Stimulated activated CD4-positive, alpha-beta T cell treated with anti-CD3 and anti-CD28 coated beads, Interleukin-15, amount 100 ng/mL, for 1 hour (primary cell): Measurements from ENCODE around the gene CROCC2.

Source experiments
- DNase-seq, 2 donors: peaks; one replicate each; pipeline ENCODE4 v3.0.0-alpha.2; 2020; ENCODE audit warnings: low read depth in 1 of 2, low spot score in 1 of 2

The CROCC2 gene

DNA sequence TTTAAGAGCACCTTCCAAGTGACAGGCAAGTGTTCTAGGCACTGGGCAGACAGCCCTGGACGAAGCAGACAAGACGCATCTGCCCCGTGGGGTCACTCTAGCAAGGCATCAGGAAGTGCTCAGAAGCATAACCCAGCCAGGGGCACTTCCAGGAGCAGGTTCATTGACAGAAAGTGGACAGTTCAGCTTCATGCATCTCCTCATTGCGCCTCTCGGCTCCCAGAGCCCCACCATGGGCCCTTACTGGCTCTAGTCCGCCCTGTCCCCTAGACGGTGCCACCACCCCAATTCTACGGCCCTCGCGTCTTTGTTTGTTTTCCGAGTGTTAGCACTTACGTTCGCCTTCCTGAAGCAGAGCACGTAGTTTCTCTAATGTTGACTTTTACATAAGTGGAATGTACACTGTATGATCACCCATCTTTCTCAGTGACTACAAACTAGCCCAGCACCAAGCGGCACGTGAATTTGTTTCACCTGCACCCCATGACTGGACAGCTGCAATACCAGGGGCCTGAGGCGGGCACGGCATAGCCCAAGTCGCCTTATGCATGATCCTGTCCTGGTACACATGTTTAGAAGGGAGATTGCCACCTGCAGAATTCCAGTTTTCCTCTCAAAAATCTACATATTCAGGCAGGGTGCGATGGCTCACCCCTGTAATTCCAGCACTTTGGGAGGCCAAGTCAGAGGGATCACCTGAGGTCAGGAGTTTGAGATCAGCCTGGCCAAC lies 125.5 kb downstream of the CROCC2 start:
- DNase-seq = no peak

GRCh38 chr2:241033336-241033987 lies 127.3 kb downstream of the CROCC2 start:
- DNase-seq = no peak

- DNase-seq = no peak
Measured at GRCh38 chr2:241033994-241034393, 127.9 kb downstream of the CROCC2 start.

GRCh38 chr2:241034490-241035141 lies 128.5 kb downstream of the CROCC2 start:
- DNase-seq = no peak

DNA sequence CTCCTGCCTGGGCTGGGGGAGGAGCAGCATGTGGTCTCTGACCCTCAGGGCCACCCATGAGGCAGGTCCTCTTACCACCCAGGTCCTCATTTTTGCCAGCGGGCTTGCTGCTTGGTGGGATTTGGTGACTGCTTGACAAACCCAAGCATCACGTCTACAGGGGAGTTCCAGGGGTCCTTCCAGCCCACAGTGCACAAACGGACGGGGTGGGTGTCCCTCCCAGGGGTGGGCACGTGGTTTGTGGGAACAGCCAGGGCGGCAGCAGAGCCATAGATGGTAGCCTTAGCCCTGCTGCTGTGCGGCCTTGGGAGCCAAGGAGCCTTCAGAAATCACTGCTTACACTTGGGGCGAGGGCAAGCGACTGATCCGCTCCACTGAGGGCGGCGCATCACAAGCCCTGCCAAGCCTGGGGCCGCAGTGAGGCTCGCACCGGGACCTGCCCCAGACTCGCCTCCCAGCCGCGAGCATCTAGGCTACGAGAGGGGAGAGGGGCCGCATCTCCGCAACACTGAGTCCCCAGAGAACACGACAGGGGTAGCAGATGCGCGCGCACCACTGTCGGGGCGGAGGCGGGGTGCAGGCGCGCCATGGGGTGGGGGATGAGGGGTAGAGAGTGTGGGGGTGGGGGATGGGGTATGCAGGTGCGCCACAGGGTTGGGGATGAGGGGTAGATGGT lies 129.1 kb downstream of the CROCC2 start:
- no peak for DNase-seq

DNA sequence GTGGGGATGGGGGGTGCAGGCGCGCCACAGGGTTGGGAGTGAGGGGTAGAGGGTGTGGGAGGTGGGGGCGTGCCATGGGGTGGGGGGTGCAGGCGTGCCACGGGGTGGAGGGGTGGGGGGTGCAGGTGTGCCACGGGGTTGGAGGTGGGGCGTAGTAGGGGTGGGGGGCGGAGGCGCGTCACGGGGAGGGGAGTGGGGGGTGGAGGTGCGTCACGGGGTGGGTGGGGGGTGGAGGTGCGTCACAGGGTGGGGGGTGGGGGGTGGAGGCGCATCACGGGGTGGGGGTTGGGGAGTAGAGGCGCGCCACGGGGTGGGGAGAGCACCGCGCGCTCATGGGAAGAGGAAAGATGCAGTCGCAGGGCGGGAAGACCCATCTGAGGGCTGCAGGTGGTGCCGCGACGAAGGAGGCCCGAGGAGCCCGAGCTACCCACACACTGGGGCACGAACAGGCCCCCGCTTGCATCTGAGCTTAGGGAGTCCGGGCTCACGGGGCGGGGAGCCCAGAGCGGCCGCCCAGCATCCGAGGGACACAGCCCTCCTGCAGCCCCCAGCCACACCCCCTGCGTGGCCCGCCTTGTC lies 129.8 kb downstream of the CROCC2 start:
- no peak for DNase-seq

DNA sequence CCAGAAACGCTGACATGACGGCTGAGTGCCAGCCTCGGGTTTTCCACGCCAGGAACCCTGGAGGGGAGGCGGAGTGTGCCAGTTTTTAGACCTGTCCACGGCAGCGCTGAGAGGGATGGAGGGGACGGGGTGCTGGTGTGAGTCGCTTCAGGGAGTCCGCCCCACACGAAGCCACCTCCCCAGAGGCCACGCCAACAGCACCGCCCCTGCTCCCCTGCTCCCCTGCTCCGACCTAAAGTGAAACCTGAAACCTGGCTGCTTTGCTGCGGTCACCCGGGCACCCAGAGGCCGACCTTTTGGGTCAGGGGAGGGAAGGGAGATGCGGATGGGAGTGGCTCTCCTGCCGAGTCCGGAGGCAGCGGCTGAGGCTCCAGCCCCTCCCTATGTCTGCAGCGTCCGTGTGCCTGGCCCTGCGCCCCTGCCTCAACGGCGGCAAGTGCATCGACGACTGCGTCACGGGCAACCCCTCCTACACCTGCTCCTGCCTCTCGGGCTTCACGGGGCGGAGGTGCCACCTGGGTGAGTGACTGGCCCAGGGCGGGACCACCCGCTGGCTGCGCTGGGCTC lies 130.3 kb downstream of the CROCC2 start:
- peak in 1 of 2 donors; percentile 27 for DNase-seq

DNA sequence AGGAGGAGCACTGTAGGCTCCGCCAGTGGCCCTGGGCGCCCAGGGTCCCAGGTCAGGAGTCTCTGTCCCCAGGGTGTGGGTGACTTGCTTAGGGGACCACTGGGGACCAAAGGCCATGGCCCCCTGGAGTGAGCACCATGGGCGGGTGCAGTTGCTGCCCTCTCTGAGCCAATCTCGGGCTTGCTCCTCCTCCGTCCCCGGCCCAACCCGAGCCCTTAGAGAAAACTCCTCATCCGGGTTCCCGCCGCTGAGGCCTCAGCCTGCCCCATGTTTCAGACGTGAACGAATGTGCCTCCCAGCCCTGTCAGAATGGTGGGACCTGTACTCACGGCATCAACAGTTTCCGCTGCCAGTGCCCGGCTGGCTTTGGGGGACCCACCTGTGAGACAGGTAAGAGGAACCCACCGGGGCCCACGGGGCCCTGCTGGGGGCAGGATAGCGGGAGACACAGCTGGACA lies 130.9 kb downstream of the CROCC2 start:
- DNase-seq = no peak

- no peak for DNase-seq
Measured at GRCh38 chr2:241037498-241037897, 131.4 kb downstream of the CROCC2 start.

DNA sequence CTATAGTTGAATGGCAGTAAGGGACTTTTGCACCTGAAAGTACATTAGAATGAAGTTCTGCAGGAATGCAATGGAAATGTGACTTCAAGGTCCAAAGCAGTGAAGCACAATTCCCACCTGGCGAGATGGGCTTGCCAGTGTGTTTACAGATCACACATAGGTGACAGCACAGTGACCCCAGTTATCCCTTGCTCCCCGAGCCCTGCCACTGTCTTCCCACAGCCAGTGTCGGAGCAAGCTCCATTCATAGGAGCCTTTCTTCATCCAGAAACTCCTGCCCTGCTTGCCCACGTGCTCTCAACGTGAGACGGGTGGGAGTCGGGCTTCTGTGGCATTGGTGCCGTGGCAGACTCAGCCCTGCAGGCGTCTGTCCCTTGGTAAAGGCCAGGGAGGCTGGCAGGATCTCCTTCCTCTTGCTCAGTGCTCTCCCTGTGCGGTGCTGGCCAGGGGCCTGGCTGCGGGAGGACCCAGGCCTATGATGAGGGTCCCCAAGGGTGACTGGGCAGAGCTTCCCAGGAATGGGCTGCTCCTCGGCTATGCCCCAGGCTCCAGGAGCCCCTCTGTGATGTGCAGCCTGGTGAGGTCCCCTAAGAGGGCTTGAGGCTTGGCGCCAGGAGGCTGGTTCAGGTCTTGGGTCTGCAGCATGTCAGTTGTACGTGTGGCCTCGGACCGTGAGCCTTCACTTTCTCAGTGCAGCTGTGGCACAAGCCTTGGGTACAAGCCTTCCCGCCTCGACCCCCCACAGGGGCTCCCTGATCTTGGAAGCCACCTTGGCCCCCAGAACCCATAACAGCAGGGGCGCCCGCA lies 132.4 kb downstream of the CROCC2 start:
- DNase-seq = no peak

DNA sequence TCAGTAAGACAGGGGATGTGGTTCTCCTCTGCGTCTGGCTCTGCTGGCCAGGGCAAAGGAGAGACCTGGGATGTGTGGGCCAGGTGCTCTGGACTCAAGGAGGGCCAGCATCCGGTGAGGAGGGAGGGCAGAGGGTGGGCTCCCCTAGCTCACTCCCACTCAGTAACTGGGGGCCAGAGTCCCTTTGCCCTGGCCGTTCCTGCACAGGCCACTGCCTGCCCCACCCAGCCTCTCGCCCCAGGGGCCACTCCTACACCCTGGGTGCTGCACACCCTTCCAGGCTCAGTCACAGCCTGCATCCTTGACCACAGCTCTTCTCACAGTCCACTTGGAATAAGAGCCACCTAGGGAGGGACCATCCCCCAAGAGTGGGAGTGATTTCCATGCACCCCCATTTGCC lies 133.3 kb downstream of the CROCC2 start:
- DNase-seq = no peak

DNA sequence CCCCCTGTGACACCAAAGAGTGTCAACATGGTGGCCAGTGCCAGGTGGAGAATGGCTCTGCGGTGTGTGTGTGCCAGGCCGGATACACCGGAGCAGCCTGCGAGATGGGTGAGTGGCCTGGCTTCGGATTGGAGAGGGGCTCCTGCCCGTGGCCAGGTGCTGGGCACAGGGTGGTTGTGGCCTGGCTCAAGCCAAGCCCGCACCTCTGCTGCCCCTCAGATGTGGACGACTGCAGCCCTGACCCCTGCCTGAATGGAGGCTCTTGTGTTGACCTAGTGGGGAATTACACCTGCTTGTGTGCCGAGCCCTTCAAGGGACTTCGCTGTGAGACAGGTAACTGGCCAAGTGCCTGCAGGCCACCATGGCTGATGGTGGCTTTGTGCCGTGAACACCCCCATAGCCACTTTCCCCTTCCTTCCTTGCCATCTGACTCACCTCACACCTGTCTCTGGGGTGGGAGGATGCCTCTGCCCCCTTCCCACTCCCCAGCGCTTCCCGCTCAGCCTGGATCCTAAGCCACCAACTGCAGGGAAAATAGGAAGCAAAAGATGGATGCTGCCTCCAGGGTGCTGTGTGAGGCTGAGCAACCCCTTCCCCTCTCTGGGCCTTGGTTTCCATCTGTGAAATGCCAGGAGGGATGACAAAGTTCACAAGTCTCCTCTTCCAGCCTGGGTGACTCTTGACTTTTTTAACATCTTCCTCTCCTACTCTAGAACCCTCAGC lies 134.1 kb downstream of the CROCC2 start:
- no peak for DNase-seq

DNA sequence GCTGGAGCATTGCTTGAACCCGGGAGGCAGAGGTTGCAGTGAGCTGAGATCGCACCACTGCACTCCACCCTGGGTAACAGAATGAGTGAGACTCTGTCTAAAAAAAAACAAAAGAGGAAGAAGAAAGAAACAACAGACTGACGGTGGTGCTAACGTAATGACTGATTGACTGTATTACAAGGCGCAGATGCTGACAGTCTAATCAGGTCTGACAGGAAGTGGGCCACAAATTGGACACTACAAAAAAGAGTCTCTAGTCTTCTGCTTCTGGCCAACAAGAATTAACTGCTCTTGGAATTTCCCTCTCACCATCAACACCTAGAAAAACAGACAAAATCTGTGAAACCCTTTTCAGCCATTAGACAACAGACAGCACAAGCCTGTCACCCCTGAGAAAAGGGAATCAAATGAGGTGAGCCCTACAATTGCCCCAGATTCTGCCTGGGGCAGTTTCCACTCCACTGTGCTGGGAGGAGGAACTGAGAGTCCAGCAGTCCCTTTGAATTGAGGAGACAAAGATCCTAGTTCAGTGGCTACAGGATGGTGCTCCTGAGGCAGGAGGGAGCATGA lies 135.5 kb downstream of the CROCC2 start:
- no peak for DNase-seq
